Measurements from ENCODE around the gene PRMT7. TPM values are rescaled to one million over a fixed set of nuclear protein-coding genes. Genes with fewer than 3 reads are reported as not detected.

The PRMT7 gene
- total RNA-seq, 4 donors from 2014 or later = 20.6 to 115 (median 38.5) TPM

GRCh38 chr16:68374246-68374805 is 63.5 kb downstream of the PRMT7 start:
- Histone ChIP-seq H3K9me3 (no peaks in the 10 kb centered on the region), H3K27me3 (no peaks in the 10 kb centered on the region), H3K4me3 (no peak overlapping the region), H3K4me1 (no peaks in the 10 kb centered on the region), H3K36me3 (no peaks in the 10 kb centered on the region), H3K27ac (no peak overlapping the region)
- DNase-seq = no peak
- TF ChIP-seq EP300 (IDR thresholded peaks at IDR 0.05; ENCODE audit: low read depth) = no peak
- no peak for TF ChIP-seq POLR2A (IDR thresholded peaks at IDR 0.05)
- TF ChIP-seq, protein P1, sequence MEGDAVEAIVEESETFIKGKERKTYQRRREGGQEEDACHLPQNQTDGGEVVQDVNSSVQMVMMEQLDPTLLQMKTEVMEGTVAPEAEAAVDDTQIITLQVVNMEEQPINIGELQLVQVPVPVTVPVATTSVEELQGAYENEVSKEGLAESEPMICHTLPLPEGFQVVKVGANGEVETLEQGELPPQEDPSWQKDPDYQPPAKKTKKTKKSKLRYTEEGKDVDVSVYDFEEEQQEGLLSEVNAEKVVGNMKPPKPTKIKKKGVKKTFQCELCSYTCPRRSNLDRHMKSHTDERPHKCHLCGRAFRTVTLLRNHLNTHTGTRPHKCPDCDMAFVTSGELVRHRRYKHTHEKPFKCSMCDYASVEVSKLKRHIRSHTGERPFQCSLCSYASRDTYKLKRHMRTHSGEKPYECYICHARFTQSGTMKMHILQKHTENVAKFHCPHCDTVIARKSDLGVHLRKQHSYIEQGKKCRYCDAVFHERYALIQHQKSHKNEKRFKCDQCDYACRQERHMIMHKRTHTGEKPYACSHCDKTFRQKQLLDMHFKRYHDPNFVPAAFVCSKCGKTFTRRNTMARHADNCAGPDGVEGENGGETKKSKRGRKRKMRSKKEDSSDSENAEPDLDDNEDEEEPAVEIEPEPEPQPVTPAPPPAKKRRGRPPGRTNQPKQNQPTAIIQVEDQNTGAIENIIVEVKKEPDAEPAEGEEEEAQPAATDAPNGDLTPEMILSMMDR (IDR thresholded peaks at IDR 0.05) = no peak
- TF ChIP-seq POLR2AphosphoS5 (IDR thresholded peaks at IDR 0.05) = no peak
- 88% methylated on average over 10 of the region's 10 CpGs; no CpG with 5 or more reads in 1 of the 2 donors for WGBS, 2 donors (ENCODE audit: low coverage in 1 of 2)
- intact Hi-C loops (cut with DNase I; ENCODE audit: low total_unique reads) (loop anchor here (5.0 kb wide), 1 partner anchor 503 kb away; no protein-coding TSS in a partner anchor), in situ Hi-C loops (cut with MboI; ENCODE audit: low pct_ligation_motif_present in 1 of 4, low pct_unique_long_range_greater_than_20kb in 1 of 4, low sequenced_read_pairs in 3 of 4) (no loop called here)

DNA sequence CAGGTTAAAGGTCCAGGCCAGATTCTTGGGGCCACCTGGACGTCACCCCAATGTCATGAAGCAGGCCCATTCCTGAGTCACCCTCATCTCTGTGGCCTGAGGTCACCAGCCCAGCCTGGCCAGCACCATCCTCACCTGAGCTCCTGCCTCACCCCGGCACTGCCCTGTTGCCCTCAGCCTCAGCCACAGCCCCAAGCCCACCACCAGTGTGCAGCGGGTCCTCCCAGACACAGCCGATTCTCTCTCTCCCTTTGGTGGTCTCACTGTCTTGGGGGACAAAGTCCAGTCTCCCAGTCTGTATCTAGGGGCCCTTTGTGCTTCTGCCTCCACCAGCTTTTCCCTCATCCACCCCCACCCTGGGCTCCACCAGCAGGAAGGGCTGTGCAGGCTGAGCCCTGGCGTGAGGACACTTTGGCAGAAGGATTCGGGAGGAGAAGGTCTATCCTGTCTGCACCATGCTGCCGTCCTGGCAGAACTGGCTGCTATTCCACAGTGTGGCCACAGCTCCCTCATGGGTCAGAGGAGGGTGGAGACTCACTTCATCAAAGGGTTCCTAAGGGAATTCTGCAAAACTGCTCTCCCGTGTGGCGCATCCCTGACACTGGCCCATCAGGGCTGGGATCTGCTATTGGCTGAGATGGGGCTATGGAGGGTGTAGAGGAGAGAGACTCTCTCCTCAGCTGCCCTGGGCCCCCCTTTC is 64.3 kb downstream of the PRMT7 start:
- H3K4me3 ChIP-seq = no peak overlapping the region
- TF ChIP-seq POLR2AphosphoS5 (IDR thresholded peaks at IDR 0.05) (no peak), EP300 (IDR thresholded peaks at IDR 0.05; ENCODE audit: low read depth) (no peak), POLR2A (IDR thresholded peaks at IDR 0.05) (no peak)
- TF ChIP-seq, protein P1 (IDR thresholded peaks at IDR 0.05) = no peak
- in situ Hi-C loops (cut with MboI; ENCODE audit: low pct_ligation_motif_present in 1 of 4, low pct_unique_long_range_greater_than_20kb in 1 of 4, low sequenced_read_pairs in 3 of 4) (loop anchor here in 1 of 4 donors (25.0 kb wide), 1 partner anchor 137 kb away; no protein-coding TSS in a partner anchor), intact Hi-C loops (cut with DNase I; ENCODE audit: low total_unique reads) (loop anchor here (5.0 kb wide), 1 partner anchor 502 kb away; no protein-coding TSS in a partner anchor)
- H3K9me3 ChIP-seq = no peaks in the 10 kb centered on the region
- H3K36me3 ChIP-seq = no peaks in the 10 kb centered on the region
- 87% methylated on average over 9 of the region's 9 CpGs; no CpG with 5 or more reads in 1 of the 2 donors for WGBS, 2 donors (ENCODE audit: low coverage in 1 of 2)
- no peak overlapping the region for H3K27ac ChIP-seq
- no peaks in the 10 kb centered on the region for H3K4me1 ChIP-seq
- no peak for DNase-seq
- H3K27me3 ChIP-seq = no peaks in the 10 kb centered on the region

DNA sequence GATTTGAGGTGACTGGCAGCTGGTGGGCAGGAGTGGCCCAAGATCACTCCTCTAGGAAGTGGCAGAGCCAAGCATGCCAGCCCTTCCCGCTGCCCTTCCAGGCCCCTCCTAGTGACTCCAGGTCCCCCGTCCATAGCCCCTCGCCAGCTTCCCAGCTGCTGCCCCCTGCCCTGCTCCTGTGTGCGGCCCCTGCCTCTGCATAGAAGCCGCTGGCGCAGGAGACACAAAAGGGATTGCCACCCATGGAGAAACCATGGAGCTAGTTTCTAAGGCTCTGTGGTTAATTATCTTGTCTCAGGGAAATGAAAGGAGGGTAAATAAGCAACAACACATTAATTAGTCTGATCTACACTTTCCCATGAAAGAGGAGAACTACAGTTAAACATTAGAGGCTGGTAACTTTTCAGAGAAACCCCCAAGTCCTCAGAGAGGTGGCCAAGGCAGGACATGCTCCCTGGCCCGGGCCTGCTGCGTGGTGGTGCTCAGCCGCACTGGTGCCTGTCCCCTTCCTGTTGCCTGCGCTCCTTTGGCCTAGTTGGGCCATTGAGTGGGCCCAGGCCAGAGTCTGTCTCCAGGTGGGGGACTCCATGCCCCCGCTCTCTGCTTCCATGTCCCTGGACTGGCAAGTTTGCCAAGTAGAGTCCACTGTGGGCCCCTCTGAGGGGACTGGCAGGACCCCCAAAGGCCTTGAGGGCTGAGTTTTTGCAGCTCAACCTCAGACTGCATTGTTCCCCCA is 65.2 kb downstream of the PRMT7 start:
- TF ChIP-seq EP300 (IDR thresholded peaks at IDR 0.05; ENCODE audit: low read depth) (no peak), POLR2A (IDR thresholded peaks at IDR 0.05) (no peak), POLR2AphosphoS5 (IDR thresholded peaks at IDR 0.05) (no peak)
- TF ChIP-seq, protein P1 (IDR thresholded peaks at IDR 0.05) = no peak
- Histone ChIP-seq H3K4me3 (no peak overlapping the region), H3K9me3 (no peaks in the 10 kb centered on the region), H3K4me1 (no peaks in the 10 kb centered on the region), H3K27me3 (no peaks in the 10 kb centered on the region), H3K27ac (no peak overlapping the region), H3K36me3 (peaks cover 0 to 2% (median 0%) of the 10 kb centered on the region in 4 donors)
- in situ Hi-C loops (cut with MboI; ENCODE audit: low pct_ligation_motif_present in 1 of 4, low pct_unique_long_range_greater_than_20kb in 1 of 4, low sequenced_read_pairs in 3 of 4) (loop anchor here in 1 of 4 donors (25.0 kb wide), 1 partner anchor 136 kb away; no protein-coding TSS in a partner anchor), intact Hi-C loops (cut with DNase I; ENCODE audit: low total_unique reads) (no loop called here)
- no peak for DNase-seq
- WGBS, 2 donors (ENCODE audit: low coverage in 1 of 2) = 97% methylated on average over 11 of the region's 11 CpGs; no CpG with 5 or more reads in 1 of the 2 donors

DNA sequence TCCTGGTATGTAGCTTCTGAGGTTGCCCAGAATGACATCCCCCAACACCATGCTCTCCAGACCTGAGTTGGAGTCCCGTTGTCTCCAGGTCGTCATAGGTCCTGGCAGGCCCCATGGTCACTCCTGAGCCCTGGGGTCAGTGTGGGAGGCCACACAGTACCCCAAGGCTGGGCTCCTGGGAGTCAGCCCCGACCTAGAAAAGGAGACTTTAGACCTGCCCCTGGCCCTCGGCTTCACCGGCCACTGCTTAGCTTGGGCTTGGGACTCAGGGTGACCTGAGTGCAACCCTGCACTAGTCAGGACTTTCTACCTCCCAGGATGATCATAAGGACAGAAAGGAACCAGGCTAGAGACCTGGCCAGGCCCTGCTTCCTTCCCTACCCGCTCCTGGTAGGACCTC is 65.8 kb downstream of the PRMT7 start:
- in situ Hi-C loops (cut with MboI; ENCODE audit: low pct_ligation_motif_present in 1 of 4, low pct_unique_long_range_greater_than_20kb in 1 of 4, low sequenced_read_pairs in 3 of 4) (loop anchor here in 1 of 4 donors (25.0 kb wide), 1 partner anchor 136 kb away; no protein-coding TSS in a partner anchor), intact Hi-C loops (cut with DNase I; ENCODE audit: low total_unique reads) (no loop called here)
- 94% methylated on average over 5 of the region's 6 CpGs; no CpG with 5 or more reads in 1 of the 2 donors for WGBS, 2 donors (ENCODE audit: low coverage in 1 of 2)
- Histone ChIP-seq H3K4me3 (no peak overlapping the region), H3K4me1 (no peaks in the 10 kb centered on the region), H3K9me3 (no peaks in the 10 kb centered on the region), H3K27me3 (no peaks in the 10 kb centered on the region), H3K27ac (no peak overlapping the region), H3K36me3 (peaks cover 0 to 5% (median 0%) of the 10 kb centered on the region in 4 donors)
- no peak for DNase-seq
- TF ChIP-seq POLR2AphosphoS5 (IDR thresholded peaks at IDR 0.05) (no peak), EP300 (IDR thresholded peaks at IDR 0.05; ENCODE audit: low read depth) (no peak)
- TF ChIP-seq, protein P1 (IDR thresholded peaks at IDR 0.05) = no peak
